Large intestine (tissue), 3 donors: ENCODE data around the gene PDE4D. TPM values are rescaled to one million over a fixed set of nuclear protein-coding genes. Genes with fewer than 3 reads are reported as not detected.

Source experiments
- DNase-seq, 2 donors: peaks; one replicate each; pipeline versions ENCODE4 v3.0.0 to v3.0.0-alpha.2; 2013
- H3K27ac ChIP-seq: one replicate; pipeline ENCODE4 v1.5.1; 2013; ENCODE audit warnings: low read length
- H3K27me3 ChIP-seq: 2 replicates; pipeline ENCODE4 v1.6.1; 2013; ENCODE audit warnings: low read length; ENCODE audit not compliant: control insufficient read depth, insufficient read depth
- H3K36me3 ChIP-seq: 2 replicates; pipeline ENCODE4 v1.6.1; 2013; ENCODE audit warnings: low read length; ENCODE audit not compliant: control insufficient read depth, insufficient read depth
- H3K4me1 ChIP-seq: one replicate; pipeline ENCODE4 v1.6.1; 2013; ENCODE audit warnings: low read length; ENCODE audit not compliant: control insufficient read depth, insufficient read depth
- H3K4me3 ChIP-seq: one replicate; pipeline ENCODE4 v1.5.1; 2013; ENCODE audit warnings: low read length
- H3K9me3 ChIP-seq: one replicate; pipeline ENCODE4 v1.6.1; 2013; ENCODE audit warnings: mild to moderate bottlenecking, low read depth, low read length, moderate library complexity; ENCODE audit not compliant: control insufficient read depth
- WGBS: methylation state at CpG from one replicate; pipeline ENCODE4 v1.1.5; 2013; ENCODE audit warnings: low lambda C conversion rate; ENCODE audit not compliant: insufficient coverage; 5-methylcytosine and 5-hydroxymethylcytosine counted together
- polyA plus RNA-seq: library from polyadenylated mRNA; unstranded; fragments of 120-200 nt; gene quantifications from one replicate; pipeline ENCODE4 v1.2.1, GENCODE V29; 2013

The PDE4D gene
- polyA plus RNA-seq, 1 donor = 13.5 TPM

DNA sequence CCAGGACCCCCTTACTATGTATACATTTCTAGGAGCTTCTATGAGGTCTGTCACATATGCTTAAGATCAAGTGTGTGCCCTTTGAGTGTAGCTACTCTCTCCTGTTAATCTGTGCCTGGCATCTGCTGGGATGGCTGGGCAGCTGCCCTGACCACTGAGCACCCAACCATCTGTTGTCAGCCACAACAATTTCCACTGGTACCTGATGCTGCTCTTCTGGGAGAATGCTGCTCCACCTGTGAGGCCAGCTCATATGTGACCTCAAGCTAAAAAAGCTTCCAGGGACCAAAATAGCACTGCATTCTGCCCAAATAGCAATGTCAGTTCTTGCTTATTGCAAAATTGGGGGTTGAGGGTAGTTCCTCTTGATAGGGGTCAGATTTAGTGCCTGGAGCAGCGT is 715.0 kb downstream of the PDE4D start:
- H3K4me3 ChIP-seq = no peak overlapping the region
- no peaks in the 10 kb centered on the region for H3K27me3 ChIP-seq
- no CpG with 5 or more reads among the region's 1 CpG for WGBS

GRCh38 chr5:59178071-59178470 is 715.5 kb downstream of the PDE4D start:
- Histone ChIP-seq H3K9me3 (no peaks in the 10 kb centered on the region), H3K27ac (no peak overlapping the region), H3K36me3 (peaks cover 17% of the 10 kb centered on the region), H3K4me1 (no peaks in the 10 kb centered on the region), H3K27me3 (no peaks in the 10 kb centered on the region), H3K4me3 (no peak overlapping the region)
- no peak for DNase-seq
- 67% methylated on average over 1 of the region's 2 CpGs for WGBS

More for the DNA sequence above, 715.0 kb downstream of the PDE4D start:
- H3K4me1 ChIP-seq = no peaks in the 10 kb centered on the region
- no peak for DNase-seq
- no peak overlapping the region for H3K27ac ChIP-seq
- no peaks in the 10 kb centered on the region for H3K9me3 ChIP-seq
- H3K36me3 ChIP-seq = peaks cover 19% of the 10 kb centered on the region

DNA sequence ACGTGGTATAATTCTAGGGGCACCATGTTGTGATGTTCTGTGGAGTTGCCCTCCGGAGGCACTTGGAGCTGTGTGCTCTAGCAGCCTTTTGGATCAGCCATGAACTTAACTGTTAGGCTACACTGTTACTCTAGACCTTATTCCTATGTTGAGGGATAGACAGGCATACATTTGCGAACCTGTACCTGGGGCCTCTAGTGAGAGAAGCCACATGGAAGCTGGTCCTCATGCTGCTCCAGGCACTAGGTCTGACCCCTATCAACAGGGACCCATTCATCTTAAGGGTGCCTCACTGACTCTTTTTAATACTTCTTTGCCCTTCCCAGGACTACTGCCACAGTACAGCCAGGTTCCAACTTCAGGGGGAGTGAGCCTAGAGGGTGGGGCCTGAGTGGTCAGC is 715.9 kb downstream of the PDE4D start:
- no peak overlapping the region for H3K27ac ChIP-seq
- DNase-seq = no peak
- no peaks in the 10 kb centered on the region for H3K9me3 ChIP-seq
- WGBS = no CpG with 5 or more reads among the region's 3 CpGs
- H3K4me3 ChIP-seq = no peak overlapping the region
- no peaks in the 10 kb centered on the region for H3K27me3 ChIP-seq
- H3K4me1 ChIP-seq = no peaks in the 10 kb centered on the region
- peaks cover 14% of the 10 kb centered on the region for H3K36me3 ChIP-seq

DNA sequence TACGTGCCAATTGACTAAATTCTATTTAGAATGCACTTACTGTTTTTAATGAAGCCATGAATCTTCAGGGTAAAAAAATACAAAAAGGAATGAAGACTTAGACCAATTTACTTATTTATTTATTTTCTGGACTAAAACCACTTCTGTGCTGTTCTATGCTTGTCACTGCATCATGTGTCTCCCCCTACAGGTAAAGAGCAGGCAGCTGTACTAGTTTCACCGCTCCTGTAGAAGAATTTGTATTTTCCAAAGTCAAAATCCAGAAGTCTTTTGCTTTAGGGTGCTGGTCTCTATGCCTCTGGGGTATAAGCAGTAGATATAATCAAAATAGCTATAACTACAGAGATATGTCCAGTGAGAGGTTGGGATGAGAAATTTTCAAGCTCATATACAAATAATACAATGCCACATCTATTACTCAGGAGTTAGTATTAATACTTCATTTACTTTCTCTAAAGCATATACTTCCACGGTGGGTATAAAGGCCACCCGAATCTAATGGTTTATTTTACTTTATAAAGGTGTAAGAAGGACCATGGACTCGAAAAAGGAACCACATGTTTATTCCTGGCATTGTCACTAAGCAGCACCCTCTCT is 719.2 kb downstream of the PDE4D start:
- H3K4me3 ChIP-seq = no peak overlapping the region
- WGBS = 50% methylated on average over 2 of the region's 5 CpGs
- H3K27ac ChIP-seq = no peak overlapping the region
- peaks cover 14% of the 10 kb centered on the region for H3K36me3 ChIP-seq
- H3K27me3 ChIP-seq = no peaks in the 10 kb centered on the region
- no peaks in the 10 kb centered on the region for H3K4me1 ChIP-seq
- DNase-seq = peak; percentile 43 to 48
- H3K9me3 ChIP-seq = no peaks in the 10 kb centered on the region

- WGBS = 100% methylated on average over 1 of the region's 1 CpG
- DNase-seq = no peak
- H3K36me3 ChIP-seq = peaks cover 12% of the 10 kb centered on the region
- H3K27ac ChIP-seq = no peak overlapping the region
- H3K9me3 ChIP-seq = no peaks in the 10 kb centered on the region
- no peak overlapping the region for H3K4me3 ChIP-seq
- H3K27me3 ChIP-seq = no peaks in the 10 kb centered on the region
- H3K4me1 ChIP-seq = no peaks in the 10 kb centered on the region
Observed at GRCh38 chr5:59173578-59173977, 719.9 kb downstream of the PDE4D start.

DNA sequence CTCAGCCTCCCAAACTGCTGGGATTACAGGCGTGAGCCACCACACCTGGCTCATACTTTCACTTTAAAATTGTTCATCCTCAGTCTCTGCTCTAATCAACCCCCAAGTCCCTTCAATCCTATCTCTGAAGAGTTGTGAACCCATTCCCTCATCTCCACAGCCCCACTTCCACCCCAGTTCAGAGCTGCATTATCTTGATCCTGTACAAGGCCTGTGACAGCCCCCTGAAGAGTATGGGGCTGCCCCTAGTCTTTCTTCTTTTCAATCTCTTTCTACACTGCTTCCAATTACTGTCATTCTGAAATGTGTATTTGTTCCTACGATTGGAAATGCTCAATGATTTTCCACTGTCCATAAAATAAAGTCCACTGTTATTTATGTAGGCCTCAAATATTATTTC is 722.4 kb downstream of the PDE4D start:
- no peak overlapping the region for H3K4me3 ChIP-seq
- DNase-seq = no peak
- no peaks in the 10 kb centered on the region for H3K4me1 ChIP-seq
- no peaks in the 10 kb centered on the region for H3K9me3 ChIP-seq
- WGBS = 100% methylated on average over 1 of the region's 2 CpGs
- no peak overlapping the region for H3K27ac ChIP-seq
- H3K27me3 ChIP-seq = no peaks in the 10 kb centered on the region
- H3K36me3 ChIP-seq = no peaks in the 10 kb centered on the region

DNA sequence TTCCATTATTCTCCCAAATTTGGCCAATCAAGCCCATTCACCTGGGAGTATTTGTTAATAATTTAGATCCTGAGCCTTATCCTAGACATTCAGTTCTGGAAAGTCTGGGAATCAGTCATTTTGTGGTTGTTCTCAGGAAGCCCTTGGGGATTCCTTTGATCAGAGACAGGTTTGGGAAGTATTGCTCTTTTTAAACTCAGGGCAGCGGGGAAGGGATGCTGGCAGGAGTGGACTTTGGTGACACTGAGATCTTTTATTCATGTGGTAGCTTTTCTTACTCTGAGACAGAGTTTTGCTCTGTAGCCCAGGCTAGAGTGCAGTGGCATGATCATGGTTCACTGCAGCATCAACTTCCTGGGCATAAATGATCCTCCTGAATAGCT is 723.8 kb downstream of the PDE4D start:
- no peak overlapping the region for H3K4me3 ChIP-seq
- no peak for DNase-seq
- H3K36me3 ChIP-seq = no peaks in the 10 kb centered on the region
- H3K4me1 ChIP-seq = no peaks in the 10 kb centered on the region
- no peaks in the 10 kb centered on the region for H3K9me3 ChIP-seq
- H3K27me3 ChIP-seq = no peaks in the 10 kb centered on the region
- H3K27ac ChIP-seq = no peak overlapping the region
- no CpG with 5 or more reads among the region's 1 CpG for WGBS

- 90% methylated on average over 2 of the region's 7 CpGs for WGBS
- Histone ChIP-seq H3K27me3 (no peaks in the 10 kb centered on the region), H3K4me3 (no peak overlapping the region), H3K27ac (no peak overlapping the region), H3K36me3 (no peaks in the 10 kb centered on the region), H3K9me3 (no peaks in the 10 kb centered on the region), H3K4me1 (no peaks in the 10 kb centered on the region)
- DNase-seq = no peak
Observed at GRCh38 chr5:59169081-59169767, 724.3 kb downstream of the PDE4D start.

DNA sequence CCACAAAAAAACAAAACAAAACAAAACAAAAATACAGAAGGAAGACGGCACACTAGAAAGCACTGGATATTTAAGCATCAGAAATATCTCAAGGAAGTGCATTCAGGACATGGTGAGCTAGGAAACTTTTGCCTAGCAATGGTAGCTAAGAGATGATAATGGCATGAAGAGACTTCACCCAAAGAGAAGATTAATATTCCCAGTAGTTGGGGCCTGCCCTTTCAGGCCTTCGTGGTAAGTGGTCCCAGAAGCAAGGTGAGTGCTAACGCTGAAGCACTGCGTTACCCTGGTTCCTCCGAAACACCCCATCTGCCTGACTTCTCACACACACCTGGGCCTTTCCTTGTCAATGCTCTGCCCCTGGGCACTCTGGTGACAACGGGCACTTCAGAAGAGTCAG is 725.5 kb downstream of the PDE4D start:
- H3K27me3 ChIP-seq = no peaks in the 10 kb centered on the region
- H3K36me3 ChIP-seq = no peaks in the 10 kb centered on the region
- no peak for DNase-seq
- no peaks in the 10 kb centered on the region for H3K9me3 ChIP-seq
- no peaks in the 10 kb centered on the region for H3K4me1 ChIP-seq
- WGBS = no CpG with 5 or more reads among the region's 6 CpGs
- no peak overlapping the region for H3K27ac ChIP-seq
- no peak overlapping the region for H3K4me3 ChIP-seq

DNA sequence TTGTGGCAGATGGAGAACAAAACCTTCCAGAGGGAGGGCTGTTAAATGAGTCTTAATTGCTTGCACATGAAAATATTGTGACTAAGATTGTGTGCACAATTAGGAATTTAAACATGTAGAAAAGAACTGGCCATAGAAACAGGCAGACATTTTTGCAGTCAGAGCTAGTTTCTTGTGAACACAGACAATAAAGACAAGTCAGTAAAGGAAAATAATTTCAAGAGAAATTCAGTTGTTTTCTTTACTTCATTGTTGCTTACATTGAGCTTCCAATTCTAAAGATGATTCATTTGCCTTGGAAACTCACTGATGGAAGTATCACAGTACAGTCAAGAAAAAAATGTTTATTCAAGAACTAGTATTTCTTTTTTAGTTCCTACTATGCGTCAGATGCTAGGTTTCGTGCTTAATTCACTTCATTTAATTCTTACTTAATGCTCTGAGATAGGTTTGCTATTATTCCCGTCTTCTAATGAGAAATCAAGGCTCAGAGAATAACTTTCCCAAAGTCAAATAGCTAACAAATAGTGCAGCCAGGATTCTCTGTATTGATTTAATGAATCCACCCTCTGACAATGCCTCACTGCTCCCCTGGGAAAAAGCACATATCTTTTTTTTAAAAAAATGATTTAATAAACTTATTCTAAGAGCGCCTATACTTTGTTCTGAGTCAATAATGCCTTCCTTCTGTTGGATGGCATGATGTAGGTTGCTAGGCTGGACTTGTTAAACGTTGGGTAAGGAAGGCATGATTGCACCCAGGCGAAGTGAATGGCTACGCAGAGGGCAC is 729.3 kb downstream of the PDE4D start:
- WGBS = 100% methylated on average over 1 of the region's 7 CpGs
- Histone ChIP-seq H3K36me3 (no peaks in the 10 kb centered on the region), H3K4me1 (peaks cover 4% of the 10 kb centered on the region), H3K9me3 (no peaks in the 10 kb centered on the region), H3K4me3 (no peak overlapping the region), H3K27me3 (no peaks in the 10 kb centered on the region), H3K27ac (no peak overlapping the region)
- no peak for DNase-seq
